ENCODE measurements around the gene RBMXL2.

GRCh38 chr11:7116370-7116769 is 27.6 kb downstream of the RBMXL2 start:
- no peak for TF ChIP-seq EZH2 (IDR thresholded peaks at IDR 0.05; ENCODE audit: borderline replicate concordance, low read length)
- TF ChIP-seq, protein P1, sequence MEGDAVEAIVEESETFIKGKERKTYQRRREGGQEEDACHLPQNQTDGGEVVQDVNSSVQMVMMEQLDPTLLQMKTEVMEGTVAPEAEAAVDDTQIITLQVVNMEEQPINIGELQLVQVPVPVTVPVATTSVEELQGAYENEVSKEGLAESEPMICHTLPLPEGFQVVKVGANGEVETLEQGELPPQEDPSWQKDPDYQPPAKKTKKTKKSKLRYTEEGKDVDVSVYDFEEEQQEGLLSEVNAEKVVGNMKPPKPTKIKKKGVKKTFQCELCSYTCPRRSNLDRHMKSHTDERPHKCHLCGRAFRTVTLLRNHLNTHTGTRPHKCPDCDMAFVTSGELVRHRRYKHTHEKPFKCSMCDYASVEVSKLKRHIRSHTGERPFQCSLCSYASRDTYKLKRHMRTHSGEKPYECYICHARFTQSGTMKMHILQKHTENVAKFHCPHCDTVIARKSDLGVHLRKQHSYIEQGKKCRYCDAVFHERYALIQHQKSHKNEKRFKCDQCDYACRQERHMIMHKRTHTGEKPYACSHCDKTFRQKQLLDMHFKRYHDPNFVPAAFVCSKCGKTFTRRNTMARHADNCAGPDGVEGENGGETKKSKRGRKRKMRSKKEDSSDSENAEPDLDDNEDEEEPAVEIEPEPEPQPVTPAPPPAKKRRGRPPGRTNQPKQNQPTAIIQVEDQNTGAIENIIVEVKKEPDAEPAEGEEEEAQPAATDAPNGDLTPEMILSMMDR (conservative IDR thresholded peaks at IDR 0.05 in 1 of 2, IDR thresholded peaks at IDR 0.05 in 1 of 2; ENCODE audit: extremely low read depth in 1 of 2, insufficient read depth in 1 of 2, low read depth in 1 of 2, low read length in 2 of 2) = no peak

Measured in mammary epithelial cell (primary cell).